GM23248 (cell line): Measurements from ENCODE around the gene ITGA11. TPM values are rescaled to one million over a fixed set of nuclear protein-coding genes. Genes with fewer than 3 reads are reported as not detected.

Experiments
- DNase-seq: peaks from one replicate; pipeline ENCODE4 v3.0.0-alpha.2; 2015
- H2AFZ ChIP-seq: fragments of 200-600 bp; sonication (generic); 2 replicates; pipeline ENCODE4 v1.6.1; 2016; ENCODE audit warnings: antibody characterized with exemption
- H3F3A ChIP-seq: fragments of 200-600 bp; sonication (generic); 2 replicates; pipeline ENCODE4 v1.6.1; 2016; ENCODE audit warnings: mild to moderate bottlenecking, antibody characterized with exemption, mixed run types; ENCODE audit not compliant: insufficient read depth
- H3K27ac ChIP-seq: fragments of 200-600 bp; sonication (generic); 2 replicates; pipeline ENCODE4 v1.5.1; 2016; ENCODE audit warnings: mild to moderate bottlenecking
- H3K27me3 ChIP-seq: fragments of 200-600 bp; sonication (generic); replicated peaks from 2 replicates; pipeline ENCODE4 v1.6.1; 2016; ENCODE audit warnings: mild to moderate bottlenecking; ENCODE audit not compliant: insufficient read depth
- H3K36me3 ChIP-seq: fragments of 200-600 bp; sonication (generic); 2 replicates; pipeline ENCODE4 v1.6.1; 2016; ENCODE audit warnings: low read depth, mild to moderate bottlenecking
- H3K4me1 ChIP-seq: fragments of 200-600 bp; sonication (generic); 2 replicates; pipeline ENCODE4 v1.6.1; 2016; ENCODE audit warnings: mild to moderate bottlenecking; ENCODE audit not compliant: insufficient read depth
- H3K4me2 ChIP-seq: fragments of 200-600 bp; sonication (generic); one replicate; pipeline ENCODE4 v1.6.1; 2016; ENCODE audit warnings: mild to moderate bottlenecking; ENCODE audit not compliant: unreplicated experiment
- H3K4me3 ChIP-seq: fragments of 200-600 bp; sonication (generic); 2 replicates; pipeline ENCODE4 v1.5.1; 2016; ENCODE audit warnings: mild to moderate bottlenecking
- H3K79me2 ChIP-seq: fragments of 200-600 bp; sonication (generic); 2 replicates; pipeline ENCODE4 v1.6.1; 2016; ENCODE audit warnings: mild to moderate bottlenecking; ENCODE audit not compliant: insufficient read depth
- H3K9ac ChIP-seq: fragments of 200-600 bp; sonication (generic); 2 replicates; pipeline ENCODE4 v1.6.1; 2016; ENCODE audit warnings: mild to moderate bottlenecking
- H3K9me2 ChIP-seq: fragments of 200-600 bp; sonication (generic); 2 replicates; pipeline ENCODE4 v1.6.1; 2016; ENCODE audit warnings: mixed run types, mild to moderate bottlenecking, moderate library complexity; ENCODE audit not compliant: insufficient read depth
- H3K9me3 ChIP-seq: fragments of 200-600 bp; sonication (generic); one replicate; pipeline ENCODE4 v1.6.1; 2017; ENCODE audit warnings: low read depth
- H4K20me1 ChIP-seq: fragments of 200-600 bp; sonication (generic); 2 replicates; pipeline ENCODE4 v1.6.0; 2016; ENCODE audit not compliant: insufficient read depth
- EZH2 ChIP-seq: fragments of 200-600 bp; sonication (generic); IDR thresholded peaks from 2 replicates; pipeline ENCODE4 v1.6.1; 2018; ENCODE audit warnings: antibody characterized with exemption, mild to moderate bottlenecking; ENCODE audit not compliant: insufficient read depth, poor library complexity, severe bottlenecking
- EZH2phosphoT487 ChIP-seq: fragments of 200-600 bp; sonication (generic); IDR thresholded peaks from 2 replicates; pipeline ENCODE4 v1.6.1; 2018; ENCODE audit warnings: antibody characterized with exemption, moderate library complexity, mild to moderate bottlenecking, low read depth; ENCODE audit not compliant: insufficient read depth
- WGBS, 2 experiments: methylation state at CpG; one replicate each; pipeline ENCODE4 v1.1.6; 2015 to 2017; ENCODE audit warnings: low lambda C conversion rate in 2 of 2, low coverage in 1 of 2; ENCODE audit errors: missing lambda C conversion rate in 2 of 2; 5-methylcytosine and 5-hydroxymethylcytosine counted together
- in situ Hi-C: fragments of 300-500 bp; cut with MboI; formaldehyde crosslinking; loops from 2 replicates; pipeline ENCODE4 v1.15.0; 2020
- polyA plus RNA-seq: library from polyadenylated mRNA; unstranded; fragments of >200 nt; fragmentation: Nextera tagmentation; extraction: Ambion mirVana; gene quantifications from 2 replicates; pipeline ENCODE4 v1.2.1, GENCODE V29; 2016
- total RNA-seq: library from RNA; depleted of rRNA; stranded (reverse); fragments of >200 nt; shearing (Covaris generic); gene quantifications from 2 replicates; pipeline ENCODE4 v1.2.3, GENCODE V29; 2014

Gene ITGA11
- total and polyA plus RNA-seq, 2 experiments from 2014 or later, result 312 to 352 TPM

DNA sequence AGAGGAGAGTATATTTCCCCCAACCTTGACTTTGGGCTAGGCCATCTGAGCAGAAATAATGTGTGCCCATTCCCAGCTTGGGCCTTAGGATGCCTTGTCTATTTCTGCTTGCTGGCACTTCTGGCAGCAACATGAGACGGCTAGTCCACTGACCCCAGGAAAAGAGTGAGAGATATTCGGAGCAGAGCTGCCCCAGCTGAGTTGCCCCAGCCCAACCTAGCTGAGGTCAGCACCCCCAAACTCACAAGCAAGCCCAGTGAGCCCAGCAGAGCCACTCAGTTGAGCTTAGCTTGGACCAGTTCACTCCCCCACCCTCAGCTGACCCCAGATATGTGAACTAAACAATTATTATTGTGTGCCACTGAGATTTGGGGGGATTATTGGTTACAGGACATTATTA lies 20.2 kb downstream of the ITGA11 start:
- no peaks in the 10 kb centered on the region; the same call in 1 of the 2 replicates for H3K4me1 ChIP-seq
- no peaks in the 10 kb centered on the region for H3K9me3 ChIP-seq
- peaks cover 13% of the 10 kb centered on the region; the same call in 1 of the 2 replicates for H4K20me1 ChIP-seq
- H3F3A ChIP-seq, result no peaks in the 10 kb centered on the region
- no peak overlapping the region for H3K4me3 ChIP-seq
- no peaks in the 10 kb centered on the region for H3K9me2 ChIP-seq
- in situ Hi-C loops, result no loop called here
- no peak overlapping the region for H3K9ac ChIP-seq
- H2AFZ ChIP-seq, result no peak overlapping the region
- H3K27me3 ChIP-seq, result no peaks in the 10 kb centered on the region
- 0 out of 2 replicates have a peak, but pooled peaks cover 15% of the 10 kb centered on the region for H3K36me3 ChIP-seq
- no peak overlapping the region for H3K4me2 ChIP-seq
- peaks cover 100% of the 10 kb centered on the region for H3K79me2 ChIP-seq
- no peak for TF ChIP-seq EZH2
- TF ChIP-seq EZH2phosphoT487, result no peak
- WGBS, 2 experiments, result 63 to 73% methylated on average over 2 of the region's 2 CpGs
- no peak for DNase-seq
- H3K27ac ChIP-seq, result no peak overlapping the region

DNA sequence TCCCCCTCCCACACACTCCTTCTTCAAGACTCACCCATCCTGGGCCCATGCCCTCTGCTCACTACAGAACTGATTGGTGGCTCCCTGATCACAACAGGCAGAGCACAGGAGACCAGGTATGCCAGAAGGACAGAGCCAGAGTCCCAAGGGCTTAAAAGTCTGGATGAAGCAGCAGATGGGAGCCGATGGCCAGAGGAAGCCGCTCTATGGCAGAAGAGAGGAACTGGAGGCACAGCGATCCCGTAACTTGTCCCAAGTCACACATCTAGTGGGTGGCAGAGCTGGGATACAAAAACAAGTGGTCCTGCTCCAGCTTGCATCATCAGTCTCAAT lies 20.7 kb downstream of the ITGA11 start:
- DNase-seq, result no peak
- H3F3A ChIP-seq, result no peaks in the 10 kb centered on the region
- H3K27me3 ChIP-seq, result no peaks in the 10 kb centered on the region
- H3K4me3 ChIP-seq, result no peak overlapping the region
- no peak overlapping the region for H3K9ac ChIP-seq
- H2AFZ ChIP-seq, result no peak overlapping the region
- in situ Hi-C loops, result no loop called here
- H3K4me2 ChIP-seq, result no peak overlapping the region
- H3K27ac ChIP-seq, result no peak overlapping the region
- peaks cover 16% of the 10 kb centered on the region; the same call in 1 of the 2 replicates for H4K20me1 ChIP-seq
- no peaks in the 10 kb centered on the region; the same call in 1 of the 2 replicates for H3K4me1 ChIP-seq
- H3K36me3 ChIP-seq, result 0 out of 2 replicates have a peak, but pooled peaks cover 15% of the 10 kb centered on the region
- H3K79me2 ChIP-seq, result peaks cover 100% of the 10 kb centered on the region
- 95 to 97% methylated on average over 4 of the region's 4 CpGs for WGBS, 2 experiments
- TF ChIP-seq EZH2, result no peak
- no peak for TF ChIP-seq EZH2phosphoT487
- H3K9me2 ChIP-seq, result no peaks in the 10 kb centered on the region
- no peaks in the 10 kb centered on the region for H3K9me3 ChIP-seq

DNA sequence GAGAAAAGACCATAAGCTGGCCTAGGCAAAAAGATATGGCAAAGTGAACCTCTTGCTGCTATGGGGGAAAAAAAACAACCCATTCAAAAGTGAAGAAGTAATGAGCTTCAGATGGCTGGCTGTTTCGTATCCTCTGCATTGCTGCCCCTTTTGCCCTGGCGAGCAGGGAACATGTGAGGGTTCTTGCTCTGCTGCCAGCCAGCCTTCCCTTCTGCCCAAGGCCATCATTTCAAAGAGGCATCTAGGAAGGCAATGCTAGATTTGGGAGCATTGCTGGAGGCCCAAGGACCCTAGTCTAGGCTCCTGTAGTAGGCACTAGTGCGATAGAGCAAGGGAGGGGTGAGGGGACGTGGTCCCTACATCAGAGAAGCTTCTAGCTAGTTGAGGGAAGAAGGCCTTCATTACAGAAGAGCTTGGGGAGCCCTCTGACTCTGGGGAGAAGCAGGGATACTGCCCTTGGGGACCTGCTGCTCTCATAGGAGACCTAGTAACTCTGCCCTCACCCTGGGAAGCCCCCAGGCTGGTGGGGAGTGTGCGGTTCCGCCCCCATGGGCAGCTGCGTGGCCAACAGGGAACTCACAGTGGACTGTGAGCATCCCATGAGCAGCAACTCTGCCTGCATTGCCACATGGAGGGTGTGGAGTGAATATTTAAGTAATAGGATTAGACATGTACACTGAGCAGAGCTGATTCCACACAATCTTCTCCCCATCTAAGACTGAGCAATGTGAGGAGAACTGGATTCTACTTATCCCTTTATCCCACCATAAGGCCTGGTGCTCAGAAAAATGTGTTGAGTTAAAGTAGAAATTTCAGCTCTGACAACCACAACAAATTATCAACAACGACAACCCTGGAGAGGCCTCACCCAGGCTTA lies 21.3 kb downstream of the ITGA11 start:
- no peaks in the 10 kb centered on the region for H3K27me3 ChIP-seq
- in situ Hi-C loops, result no loop called here
- H3K36me3 ChIP-seq, result 0 out of 2 replicates have a peak, but pooled peaks cover 15% of the 10 kb centered on the region
- H3K27ac ChIP-seq, result no peak overlapping the region
- TF ChIP-seq EZH2 (no peak), EZH2phosphoT487 (no peak)
- 88 to 92% methylated on average over 8 of the region's 8 CpGs for WGBS, 2 experiments
- H3K4me1 ChIP-seq, result no peaks in the 10 kb centered on the region; the same call in 1 of the 2 replicates
- no peak overlapping the region for H2AFZ ChIP-seq
- no peaks in the 10 kb centered on the region for H3K9me3 ChIP-seq
- peaks cover 13% of the 10 kb centered on the region; the same call in 1 of the 2 replicates for H4K20me1 ChIP-seq
- H3K79me2 ChIP-seq, result peaks cover 100% of the 10 kb centered on the region
- H3F3A ChIP-seq, result no peaks in the 10 kb centered on the region
- H3K4me3 ChIP-seq, result no peak overlapping the region
- H3K9ac ChIP-seq, result no peak overlapping the region
- no peaks in the 10 kb centered on the region for H3K9me2 ChIP-seq
- no peak overlapping the region for H3K4me2 ChIP-seq
- DNase-seq, result no peak

DNA sequence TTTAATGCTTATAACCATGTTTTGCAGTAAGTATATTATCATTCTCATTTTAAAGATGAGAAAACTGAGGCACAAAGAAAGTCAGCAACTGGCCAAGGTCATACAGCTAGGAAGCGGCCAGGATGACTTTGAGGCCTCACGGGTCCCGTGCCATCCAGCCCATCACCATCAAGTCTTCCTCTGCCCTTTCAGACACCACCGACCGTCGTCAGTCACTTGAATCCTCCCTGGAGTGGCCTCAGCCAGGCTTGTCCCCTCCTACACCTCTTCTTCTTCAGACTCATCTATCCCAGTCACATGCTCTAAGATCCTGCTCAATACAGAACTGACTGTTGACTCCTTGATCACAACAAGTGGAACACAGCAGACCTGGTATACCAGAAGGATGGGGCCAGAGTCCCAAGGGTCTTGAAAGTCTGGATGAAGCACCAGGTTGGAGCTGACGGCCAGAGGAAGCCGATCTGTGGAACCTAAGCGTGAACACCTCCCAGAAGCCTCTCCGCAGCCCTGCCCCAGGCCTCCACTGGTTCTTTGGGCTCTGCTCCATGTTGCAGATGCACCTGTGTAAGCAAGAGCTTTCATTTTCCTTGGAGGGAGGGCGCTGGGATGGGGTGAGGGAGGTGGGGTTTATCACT lies 22.1 kb downstream of the ITGA11 start:
- 85 to 87% methylated on average over 11 of the region's 11 CpGs for WGBS, 2 experiments
- Histone ChIP-seq H3K4me1 (no peaks in the 10 kb centered on the region; the same call in 1 of the 2 replicates), H3K36me3 (0 out of 2 replicates have a peak, but pooled peaks cover 15% of the 10 kb centered on the region), H3K9me2 (no peaks in the 10 kb centered on the region), H3K27ac (no peak overlapping the region), H3F3A (no peaks in the 10 kb centered on the region), H3K9me3 (no peaks in the 10 kb centered on the region), H4K20me1 (peaks cover 13% of the 10 kb centered on the region; the same call in 1 of the 2 replicates), H3K9ac (no peak overlapping the region), H2AFZ (no peak overlapping the region), H3K4me3 (no peak overlapping the region), H3K27me3 (no peaks in the 10 kb centered on the region), H3K4me2 (no peak overlapping the region), H3K79me2 (peaks cover 100% of the 10 kb centered on the region)
- in situ Hi-C loops, result no loop called here
- DNase-seq, result no peak
- TF ChIP-seq EZH2, result no peak
